OCI-LY7 (cell line): ENCODE data around the gene EIF4G3. TPM values are rescaled to one million over a fixed set of nuclear protein-coding genes. Genes with fewer than 3 reads are reported as not detected.

Experiments used
- BruUV-seq: library from RNA; stranded (reverse); fragments of 400-500 nt; replicated peaks from 2 replicates; lab custom pipeline; 2021; lab: Mats Ljungman, UMichigan
- CTCF ChIA-PET: fragments of 300-600 bp; sonication (Branson Sonifier 250); formaldehyde crosslinking; loops from one replicate; lab custom pipeline; 2022; ENCODE audit warnings: antibody characterized with exemption; ENCODE audit not compliant: unreplicated experiment; lab: Charles Lee
- POLR2A ChIA-PET: fragments of 300-600 bp; sonication (Branson Sonifier 250); formaldehyde crosslinking; loops from one replicate; lab custom pipeline; 2022; ENCODE audit warnings: antibody characterized with exemption; lab: Charles Lee
- DNase-seq: peaks from one replicate; pipeline ENCODE4 v3.0.0-alpha.2; 2015; ENCODE audit warnings: low spot score
- H2AFZ ChIP-seq: fragments of 200-600 bp; sonication (generic), shearing (Covaris generic); 2 replicates; pipeline ENCODE4 v1.6.1; 2014; ENCODE audit warnings: mild to moderate bottlenecking, antibody characterized with exemption, low read length, moderate library complexity
- H3K27ac ChIP-seq: fragments of 200-600 bp; sonication (generic); 2 replicates; pipeline ENCODE4 v1.5.1; 2014; ENCODE audit warnings: mixed run types, low read depth, mild to moderate bottlenecking, moderate library complexity, low read length, inconsistent platforms; ENCODE audit not compliant: poor library complexity, severe bottlenecking
- H3K36me3 ChIP-seq: fragments of 200-600 bp; sonication (generic); 2 replicates; pipeline ENCODE4 v1.6.1; 2014; ENCODE audit warnings: mild to moderate bottlenecking, antibody characterized with exemption, low read length, moderate library complexity, mixed read lengths; ENCODE audit not compliant: insufficient read depth
- H3K4me1 ChIP-seq: fragments of 200-600 bp; sonication (generic); 2 replicates; pipeline ENCODE4 v1.5.1; 2014; ENCODE audit warnings: mild to moderate bottlenecking, low read length; ENCODE audit not compliant: insufficient read depth, poor library complexity, severe bottlenecking
- H3K4me2 ChIP-seq: fragments of 200-600 bp; sonication (generic); 2 replicates; pipeline ENCODE4 v1.6.1; 2014; ENCODE audit warnings: mild to moderate bottlenecking, low read length
- H3K4me3 ChIP-seq: fragments of 200-600 bp; sonication (generic); 2 replicates; pipeline ENCODE4 v1.5.1; 2014; ENCODE audit warnings: mild to moderate bottlenecking, low read depth, low read length; ENCODE audit not compliant: poor library complexity, severe bottlenecking
- H3K79me2 ChIP-seq: fragments of 200-600 bp; sonication (generic); 2 replicates; pipeline ENCODE4 v1.6.1; 2016; ENCODE audit warnings: low read depth, mild to moderate bottlenecking, low read length, moderate library complexity, mixed read lengths; ENCODE audit not compliant: insufficient read depth
- H3K9me2 ChIP-seq: fragments of 200-600 bp; sonication (generic); 2 replicates; pipeline ENCODE4 v1.6.1; 2016; ENCODE audit warnings: mild to moderate bottlenecking, low read length, mixed read lengths; ENCODE audit not compliant: insufficient read depth
- H3K9me3 ChIP-seq: fragments of 200-600 bp; sonication (generic); 2 replicates; pipeline ENCODE4 v1.6.1; 2014; ENCODE audit warnings: mild to moderate bottlenecking, mixed run types, low read length, mixed read lengths
- H4K20me1 ChIP-seq: fragments of 200-600 bp; sonication (generic); 2 replicates; pipeline ENCODE4 v1.6.1; 2014; ENCODE audit warnings: mild to moderate bottlenecking, antibody characterized with exemption, low read length, moderate library complexity, mixed read lengths; ENCODE audit not compliant: insufficient read depth
- EZH2phosphoT487 ChIP-seq: fragments of 200-600 bp; sonication (generic); IDR thresholded peaks from 2 replicates; pipeline ENCODE4 v1.6.1; 2018; ENCODE audit warnings: low read depth, borderline replicate concordance, mild to moderate bottlenecking, mixed run types, antibody characterized with exemption, low read length, moderate library complexity, mixed read lengths
- intact Hi-C: fragments of 100-400 bp; cut with micrococcal nuclease; formaldehyde crosslinking; loops from one replicate; pipeline ENCODE4 v1.10.0; 2022; ENCODE audit not compliant: unreplicated experiment
- total RNA-seq, 2 experiments: library from RNA; depleted of rRNA in 1 of 2; stranded (reverse); fragments of >200 nt in 1 of 2; shearing (Covaris generic) in 1 of 2; gene quantifications; 2 replicates each; pipeline ENCODE4 v1.2.3, GENCODE V29; 2014 to 2022
- TF ChIP-seq, protein P1 (sequence below): fragments of 200-600 bp; sonication (generic); conservative IDR thresholded peaks from 2 replicates; pipeline ENCODE4 v1.5.1; 2014; ENCODE audit warnings: mild to moderate bottlenecking, antibody characterized with exemption, low read length, moderate library complexity, mixed read lengths

EIF4G3 gene
- total RNA-seq, 2 experiments from 2014 or later, result 28.5 to 62.1 TPM

DNA sequence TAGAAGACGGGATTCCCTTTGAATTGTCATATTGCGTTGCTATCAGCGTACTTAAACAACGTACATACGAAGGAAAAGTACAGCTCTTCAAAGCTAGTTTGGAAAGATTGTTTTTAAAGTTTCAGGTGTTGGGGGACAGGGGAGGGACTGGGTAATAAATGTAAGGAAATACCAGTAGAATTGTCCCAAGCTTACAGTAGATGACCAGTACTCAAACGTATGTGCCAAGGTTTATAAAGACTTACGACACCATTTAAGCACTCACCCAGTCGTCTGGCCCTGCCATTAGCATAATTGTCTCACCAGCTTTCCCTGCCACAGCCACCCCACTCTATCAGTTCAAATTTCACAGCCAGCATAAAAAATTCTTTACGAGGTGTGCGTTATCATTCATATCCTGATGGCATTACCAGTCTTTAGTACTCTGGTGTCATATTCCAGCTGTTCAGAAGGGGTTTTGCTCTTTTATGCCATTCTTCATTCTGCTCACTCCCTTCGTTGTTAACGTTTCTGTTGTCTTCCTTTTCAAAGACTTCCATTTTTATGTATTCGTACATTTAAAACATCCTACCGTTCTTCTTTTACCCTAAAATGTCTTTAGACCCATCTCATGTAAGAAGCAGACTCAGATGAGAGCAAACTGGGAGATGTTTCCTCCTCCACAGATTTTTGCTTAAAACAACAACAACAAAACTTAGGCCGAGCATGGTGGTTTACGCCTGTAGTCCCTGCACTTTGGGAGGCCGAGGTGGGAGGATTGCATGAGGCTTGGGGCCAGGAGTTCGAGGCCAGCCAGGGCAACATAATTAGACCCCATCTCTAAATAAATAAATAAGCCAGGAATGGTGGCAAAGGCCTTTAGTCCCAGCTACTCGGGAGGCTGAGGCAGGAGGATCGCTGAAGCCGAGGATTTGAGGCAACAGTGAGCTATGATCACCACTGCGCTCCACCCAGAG is 388.6 kb downstream of the EIF4G3 start:
- ChIA-PET POLR2A (interaction anchor here (0.6 to 1.0 kb wide), 4 partner anchors 12 to 1693 kb away, joined by 3 read pairs; no protein-coding TSS in a partner anchor), CTCF (interaction anchor here (0.9 kb wide), 1 partner anchor 406 kb away, joined by 3 read pairs; no protein-coding TSS in a partner anchor)
- peak overlapping the region; percentile 92 for H3K4me2 ChIP-seq
- H3K4me1 ChIP-seq, result peaks cover 26% of the 10 kb centered on the region
- TF ChIP-seq, protein P1, sequence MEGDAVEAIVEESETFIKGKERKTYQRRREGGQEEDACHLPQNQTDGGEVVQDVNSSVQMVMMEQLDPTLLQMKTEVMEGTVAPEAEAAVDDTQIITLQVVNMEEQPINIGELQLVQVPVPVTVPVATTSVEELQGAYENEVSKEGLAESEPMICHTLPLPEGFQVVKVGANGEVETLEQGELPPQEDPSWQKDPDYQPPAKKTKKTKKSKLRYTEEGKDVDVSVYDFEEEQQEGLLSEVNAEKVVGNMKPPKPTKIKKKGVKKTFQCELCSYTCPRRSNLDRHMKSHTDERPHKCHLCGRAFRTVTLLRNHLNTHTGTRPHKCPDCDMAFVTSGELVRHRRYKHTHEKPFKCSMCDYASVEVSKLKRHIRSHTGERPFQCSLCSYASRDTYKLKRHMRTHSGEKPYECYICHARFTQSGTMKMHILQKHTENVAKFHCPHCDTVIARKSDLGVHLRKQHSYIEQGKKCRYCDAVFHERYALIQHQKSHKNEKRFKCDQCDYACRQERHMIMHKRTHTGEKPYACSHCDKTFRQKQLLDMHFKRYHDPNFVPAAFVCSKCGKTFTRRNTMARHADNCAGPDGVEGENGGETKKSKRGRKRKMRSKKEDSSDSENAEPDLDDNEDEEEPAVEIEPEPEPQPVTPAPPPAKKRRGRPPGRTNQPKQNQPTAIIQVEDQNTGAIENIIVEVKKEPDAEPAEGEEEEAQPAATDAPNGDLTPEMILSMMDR, result no peak
- no peak for TF ChIP-seq EZH2phosphoT487
- peaks cover 32% of the 10 kb centered on the region for H3K79me2 ChIP-seq
- intact Hi-C loops, result loop anchor here (10.0 kb wide), 1 partner anchor 407 kb away; no protein-coding TSS in a partner anchor
- peak overlapping the region; percentile 96 for H2AFZ ChIP-seq
- peaks cover 24% of the 10 kb centered on the region for H4K20me1 ChIP-seq
- no peak for DNase-seq
- no peaks in the 10 kb centered on the region for H3K9me3 ChIP-seq
- H3K4me3 ChIP-seq, result peak overlapping the region; percentile 91
- no peaks in the 10 kb centered on the region for H3K9me2 ChIP-seq
- peaks cover 26% of the 10 kb centered on the region for H3K36me3 ChIP-seq
- no TSS peak for BruUV-seq
- H3K27ac ChIP-seq, result peak overlapping the region; percentile 82

DNA sequence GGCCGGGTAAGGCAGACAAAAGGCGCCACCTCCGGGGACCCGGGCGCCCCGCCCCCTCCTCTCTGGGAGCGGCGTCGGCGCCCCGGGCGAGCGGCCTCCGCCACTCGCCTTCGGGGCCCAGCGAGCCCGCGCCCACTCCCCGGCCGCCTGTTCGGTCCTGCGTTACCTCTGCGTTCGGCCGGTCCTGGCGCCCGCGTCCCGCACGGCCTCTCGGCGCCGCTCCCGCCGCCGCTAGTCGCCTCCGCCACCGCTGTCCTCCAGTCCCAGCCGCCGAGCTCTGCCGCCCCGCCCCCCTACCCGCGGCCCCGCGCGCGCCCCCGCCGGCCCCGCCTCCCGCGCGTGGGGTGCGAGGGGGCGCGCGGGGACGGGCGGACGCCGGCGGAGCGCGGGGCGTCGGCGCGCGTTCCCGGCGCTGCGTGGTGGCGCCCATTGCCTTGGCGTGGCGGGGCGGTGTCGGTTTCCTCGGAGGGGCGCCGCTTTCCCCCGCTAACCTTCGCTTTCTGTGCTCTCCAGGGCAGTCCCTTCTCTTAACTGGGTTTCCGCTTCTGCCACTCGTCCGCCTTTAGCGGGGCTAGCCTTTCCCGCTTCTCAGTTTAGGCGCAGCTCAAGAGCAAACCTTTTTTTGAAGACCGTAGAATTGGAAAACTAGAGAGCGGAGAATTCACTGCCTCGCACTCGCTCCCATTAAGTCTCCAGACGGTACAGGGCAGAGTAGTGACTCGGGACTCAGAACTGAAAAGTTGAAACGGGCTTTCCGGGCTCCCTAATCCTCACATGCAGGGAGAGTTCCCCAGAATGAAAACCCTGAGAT is 389.5 kb downstream of the EIF4G3 start, which contains the start of gene HP1BP3:
HP1BP3 (minus strand) TSS at position 279 of the 811 bp plus-strand sequence. CDS start 6,867 bp downstream, outside the sequence.
- POLR2A ChIA-PET, result interaction anchor here (0.6 to 1.1 kb wide), 7 partner anchors 13 to 1694 kb away, joined by 3 to 4 read pairs (median 3); no protein-coding TSS in a partner anchor
- H4K20me1 ChIP-seq, result peaks cover 24% of the 10 kb centered on the region
- CTCF ChIA-PET, result interaction anchor here (0.9 kb wide), 1 partner anchor 407 kb away, joined by 3 read pairs; no protein-coding TSS in a partner anchor
- DNase-seq, result peak; percentile 82
- peaks cover 33% of the 10 kb centered on the region for H3K36me3 ChIP-seq
- H3K4me3 ChIP-seq, result peak within 1 kb of the TSS; percentile 91
- no peak for TF ChIP-seq EZH2phosphoT487
- TF ChIP-seq, protein P1, result no peak
- no peaks in the 10 kb centered on the region for H3K9me3 ChIP-seq
- peak within 1 kb of the TSS; percentile 82 for H3K27ac ChIP-seq
- BruUV-seq, result TSS peak; percentile 93
- H3K9me2 ChIP-seq, result no peaks in the 10 kb centered on the region
- H3K4me2 ChIP-seq, result peak within 1 kb of the TSS; percentile 92
- peaks cover 41% of the 10 kb centered on the region for H3K79me2 ChIP-seq
- peak within 1 kb of the TSS; percentile 96 for H2AFZ ChIP-seq
- intact Hi-C loops, result loop anchor here (10.0 kb wide), 1 partner anchor 408 kb away; no protein-coding TSS in a partner anchor
- peaks cover 26% of the 10 kb centered on the region for H3K4me1 ChIP-seq
